ENCODE measurements around the gene ASPDH.

The ASPDH gene

DNA sequence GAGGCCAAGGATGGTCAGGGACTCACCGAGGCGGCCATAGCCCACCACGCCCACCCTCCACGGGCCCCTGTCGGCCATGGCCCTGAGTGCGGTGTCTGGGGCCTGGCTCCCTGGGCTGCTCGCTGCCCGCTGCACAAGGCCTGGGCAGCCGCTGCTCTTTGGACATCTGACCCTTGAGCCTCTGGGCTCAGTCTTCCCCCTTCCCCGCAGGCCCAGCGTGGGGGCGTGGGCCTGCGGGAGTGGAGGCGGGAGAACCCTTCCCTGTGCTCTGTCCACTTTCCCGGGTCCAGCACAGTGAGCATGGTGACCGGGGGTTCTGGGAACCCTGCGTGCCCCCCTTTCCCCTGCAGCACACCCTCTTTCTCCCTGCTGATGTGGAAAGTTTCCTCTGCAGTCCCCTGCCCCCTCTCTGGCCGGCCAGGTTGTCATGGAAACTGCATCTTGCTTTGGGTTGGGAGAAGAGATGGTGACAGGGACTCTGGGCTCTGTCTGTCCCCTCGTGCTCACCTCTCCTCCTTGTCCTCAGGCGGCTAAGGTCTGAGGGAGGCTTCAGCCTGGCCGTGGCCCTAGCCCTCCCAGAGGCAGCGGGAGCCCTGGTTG is at the start of gene ASPDH:
Gene ASPDH (minus strand): TSS at position 168 of the 600 bp plus-strand sequence. CDS start 90 bp downstream, at position 78.
- DNase-seq, result no peak

DNA sequence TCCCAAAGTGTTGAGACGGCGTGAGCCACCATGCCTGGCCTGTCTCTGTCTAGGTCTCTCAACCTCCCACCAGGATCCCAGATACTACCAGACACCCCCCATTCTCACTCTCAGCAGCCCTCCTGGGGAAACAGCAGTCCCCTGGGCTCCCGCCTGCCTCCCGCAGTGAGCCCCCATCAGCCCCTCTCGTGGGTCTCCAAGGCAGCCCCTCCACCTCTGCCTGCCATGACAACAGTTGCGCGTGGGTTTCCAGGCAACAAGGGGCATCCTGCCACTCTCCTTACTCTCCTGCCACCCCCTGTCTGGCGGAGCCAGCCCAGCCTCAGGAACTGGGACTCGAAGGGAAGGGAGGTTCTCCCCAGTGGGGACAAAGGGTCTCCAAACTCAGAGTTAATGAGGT is 49.3 kb upstream of the ASPDH start:
- DNase-seq, result no peak

DNA sequence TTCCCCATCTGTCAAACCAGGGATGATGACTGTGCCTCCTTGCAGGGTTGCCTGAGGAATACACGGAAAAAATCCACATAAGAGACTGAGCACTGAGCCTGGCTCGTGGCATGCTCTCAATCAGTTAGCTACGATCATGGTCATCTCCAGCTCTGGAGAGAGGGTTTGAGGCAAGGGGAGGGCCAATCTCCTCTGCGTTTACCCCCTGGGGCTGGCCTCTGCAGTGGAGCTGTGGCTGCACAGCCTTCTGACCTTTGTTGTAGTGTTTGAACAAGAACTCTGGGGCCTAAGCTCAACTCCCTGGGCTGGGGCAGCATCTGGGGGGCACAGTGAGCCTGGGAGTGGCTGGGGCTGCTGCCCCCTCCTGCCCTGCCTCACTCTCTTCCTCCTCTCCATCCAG is 48.6 kb upstream of the ASPDH start:
- no peak for DNase-seq

DNA sequence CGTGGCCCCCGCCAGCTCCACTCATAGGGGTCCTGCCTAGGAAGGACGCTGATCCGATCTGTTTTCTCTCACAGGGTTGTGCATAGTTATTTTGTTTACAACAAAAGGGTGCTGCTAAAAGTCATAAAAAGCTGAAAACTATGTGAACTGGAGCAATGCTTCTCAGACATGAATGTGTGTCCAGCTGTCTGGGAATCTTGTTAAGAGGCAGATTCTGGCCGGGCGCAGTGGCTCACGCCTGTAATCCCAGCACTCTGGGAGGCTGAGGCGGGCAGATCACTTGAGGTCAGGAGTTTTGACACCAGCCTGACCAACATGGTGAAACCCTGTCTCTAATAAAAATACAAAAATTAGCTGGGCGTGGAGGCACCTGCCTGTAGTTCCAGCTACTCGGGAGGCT is 45.9 kb upstream of the ASPDH start:
- no peak for DNase-seq

DNA sequence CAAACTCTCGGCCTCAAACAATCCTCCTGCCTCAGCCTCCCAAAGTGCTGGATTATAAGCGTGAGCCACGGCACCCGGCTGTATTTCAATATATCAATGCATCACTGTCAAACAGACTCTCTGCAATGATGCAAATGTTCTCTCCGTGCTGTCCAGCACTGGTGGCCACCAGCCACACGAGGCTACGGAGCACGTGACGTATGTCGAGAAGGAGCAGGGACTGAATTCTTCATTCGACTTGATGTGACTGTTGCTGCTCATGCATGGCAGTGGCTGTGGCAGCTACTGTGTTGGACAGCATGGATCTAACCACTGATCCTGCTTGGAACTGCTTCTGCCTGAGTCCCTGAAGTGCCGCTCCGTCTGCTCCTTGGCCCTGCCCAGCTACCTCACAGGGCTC is 44.7 kb upstream of the ASPDH start:
- DNase-seq, result no peak

DNA sequence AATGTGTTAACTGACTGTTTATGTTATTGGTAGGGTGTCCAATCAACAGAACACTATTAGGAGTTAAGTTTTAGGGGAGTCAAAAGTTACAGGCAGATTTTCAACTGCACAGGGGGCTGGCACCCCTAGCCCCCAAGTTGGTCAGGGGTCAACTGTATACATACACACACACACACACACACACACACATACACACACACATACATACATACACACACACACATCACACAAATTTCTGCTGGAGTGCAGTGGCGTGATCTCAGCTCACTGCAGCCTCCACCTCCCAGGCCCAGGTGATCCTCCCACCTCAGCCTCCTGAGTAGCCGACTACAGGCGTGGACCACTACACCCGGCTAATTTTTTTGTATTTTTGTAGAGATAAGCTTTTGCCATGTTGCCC is 44.3 kb upstream of the ASPDH start:
- DNase-seq, result no peak

DNA sequence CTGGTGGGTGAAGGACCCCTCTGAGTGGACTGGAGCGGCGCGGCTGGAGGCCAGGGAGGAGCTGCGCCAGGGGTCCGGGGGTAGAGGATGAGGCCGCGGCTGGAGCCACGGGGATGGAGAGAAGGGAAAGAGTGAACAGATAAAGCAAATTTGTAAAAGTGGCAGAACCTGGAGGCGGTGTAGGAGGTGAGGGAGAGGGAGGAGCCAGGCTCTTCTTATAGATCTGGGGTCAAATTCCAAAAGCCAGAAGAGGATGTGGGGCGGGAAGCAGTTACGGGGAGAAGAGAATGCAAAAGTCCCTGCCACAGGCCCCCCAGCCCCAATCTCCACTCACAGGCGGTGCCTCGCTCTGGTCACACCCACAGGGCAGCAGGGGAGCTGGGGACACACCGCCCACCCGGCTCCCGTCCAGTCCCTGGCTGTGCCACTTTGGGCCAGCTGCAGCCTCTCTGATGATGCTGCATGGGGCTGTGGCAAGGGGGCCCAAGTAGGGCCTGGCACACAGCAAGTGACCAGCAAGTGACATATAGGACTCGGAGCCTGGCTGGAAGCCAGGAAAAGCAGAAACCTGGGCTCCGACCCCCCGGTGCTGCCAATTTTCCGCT is 43.4 kb upstream of the ASPDH start:
- DNase-seq, result no peak

DNA sequence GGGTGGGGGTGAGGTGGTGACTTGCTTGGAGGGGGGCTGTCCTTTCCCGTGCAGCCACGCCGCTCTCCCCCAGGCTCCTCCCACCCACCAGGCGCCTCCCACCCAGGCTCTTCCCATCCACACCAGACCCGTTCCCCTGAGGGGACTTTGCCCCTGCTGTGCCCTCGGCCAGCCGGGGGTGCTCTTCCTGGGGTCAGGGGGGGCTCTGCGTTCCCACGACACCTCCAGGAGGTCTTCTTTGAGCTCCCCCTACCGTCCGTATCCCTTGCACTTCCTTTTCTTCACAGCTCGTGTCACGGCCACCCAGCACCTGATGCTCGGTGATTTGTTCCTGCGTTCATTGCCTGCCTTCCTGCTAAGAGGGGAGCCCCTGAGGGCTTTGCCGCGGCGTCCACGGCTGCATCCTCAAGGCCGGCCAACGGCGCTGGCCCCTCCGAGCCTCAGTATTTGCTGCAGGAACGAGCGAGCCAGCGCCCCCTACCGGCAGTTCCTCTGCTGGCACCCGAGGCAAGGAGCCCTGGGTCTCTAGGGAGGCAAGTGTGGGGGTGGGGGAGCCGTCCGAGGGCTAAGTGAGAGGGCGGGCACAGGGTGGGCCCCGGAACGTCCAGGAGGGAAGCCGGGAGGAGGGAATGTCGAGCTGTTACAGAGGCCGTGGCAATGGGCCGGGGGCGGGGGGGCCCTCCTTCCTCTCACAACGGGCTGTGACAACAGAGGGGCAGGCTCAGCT is 42.7 kb upstream of the ASPDH start:
- DNase-seq, result peak; percentile 77

DNA sequence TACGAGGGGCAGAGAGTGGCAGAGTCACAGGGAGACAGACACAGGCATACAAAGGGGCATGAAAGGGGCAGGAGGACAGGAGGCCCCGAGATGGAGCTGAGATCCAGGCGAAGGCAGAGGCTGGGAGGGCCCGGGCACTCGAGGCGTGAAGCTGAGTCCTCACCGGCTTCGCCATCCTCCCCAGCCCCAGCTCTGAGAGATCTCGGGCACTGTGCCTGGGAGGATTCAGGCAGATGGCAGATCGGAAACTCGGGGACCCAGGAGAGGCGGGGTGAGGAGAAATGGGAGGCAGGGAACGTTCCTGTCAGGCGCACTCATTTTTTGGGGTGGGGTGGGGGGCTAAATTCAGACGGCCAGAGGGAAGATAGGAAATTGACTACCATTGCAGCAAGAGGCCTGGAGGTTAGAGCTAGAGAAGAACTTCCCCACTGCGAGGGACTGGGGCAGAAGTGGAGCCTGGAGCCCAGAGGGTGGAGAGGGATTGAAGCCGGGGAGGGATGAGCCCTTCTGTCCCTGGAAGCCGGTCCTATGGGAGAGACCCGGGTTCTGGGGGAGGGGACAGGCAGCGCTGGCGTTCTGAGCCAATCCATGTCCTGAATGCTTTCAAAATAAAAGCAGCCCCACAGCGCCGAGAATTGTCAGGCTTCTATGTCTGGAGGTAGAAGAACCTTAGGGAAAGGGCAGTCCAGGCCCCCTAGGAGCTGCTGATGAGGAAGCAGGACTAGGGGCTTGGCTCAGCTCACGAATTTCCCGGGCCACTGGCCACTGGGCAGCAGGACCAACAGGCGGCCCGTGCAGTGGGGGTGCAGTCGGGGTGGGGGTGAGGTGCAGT is 42.0 kb upstream of the ASPDH start:
- DNase-seq, result no peak

DNA sequence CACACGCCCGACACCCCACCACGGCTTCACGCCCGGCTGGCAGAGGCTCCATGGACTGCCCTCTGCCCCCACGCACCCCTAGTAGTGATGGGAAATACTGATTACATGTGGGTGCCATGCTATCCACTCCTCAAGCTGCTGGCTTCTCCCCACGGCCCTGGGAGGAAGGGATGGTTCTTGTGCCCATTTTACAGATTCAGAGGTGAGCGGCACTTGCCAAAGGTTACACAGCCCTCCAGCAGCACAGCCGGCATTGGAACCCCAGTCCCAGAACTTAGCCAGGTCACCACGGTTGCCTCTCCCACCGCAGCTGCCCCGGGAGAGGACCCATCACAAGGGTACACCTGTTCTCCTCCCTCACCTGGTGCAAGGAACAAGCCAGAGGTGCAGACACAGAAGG is 41.3 kb upstream of the ASPDH start:
- DNase-seq, result no peak

DNA sequence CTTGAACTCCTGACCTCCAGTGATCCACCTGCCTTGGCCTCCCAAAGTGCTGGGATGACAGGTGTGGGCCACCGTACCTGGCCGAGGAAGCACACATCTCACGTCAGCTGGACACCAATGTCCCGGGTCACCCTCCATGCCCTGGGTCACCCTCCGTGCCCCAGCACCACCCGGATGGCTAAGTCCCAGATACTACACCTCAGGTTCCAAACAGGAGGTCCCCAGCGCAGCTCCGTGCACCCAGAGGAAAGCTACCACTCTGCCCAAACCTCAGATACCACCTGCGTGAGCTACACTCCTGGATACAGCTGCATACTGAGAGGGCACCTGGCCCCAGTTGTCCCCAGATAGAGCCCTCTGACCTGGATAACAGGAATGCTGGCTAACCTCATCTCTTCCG is 40.5 kb upstream of the ASPDH start:
- no peak for DNase-seq

DNA sequence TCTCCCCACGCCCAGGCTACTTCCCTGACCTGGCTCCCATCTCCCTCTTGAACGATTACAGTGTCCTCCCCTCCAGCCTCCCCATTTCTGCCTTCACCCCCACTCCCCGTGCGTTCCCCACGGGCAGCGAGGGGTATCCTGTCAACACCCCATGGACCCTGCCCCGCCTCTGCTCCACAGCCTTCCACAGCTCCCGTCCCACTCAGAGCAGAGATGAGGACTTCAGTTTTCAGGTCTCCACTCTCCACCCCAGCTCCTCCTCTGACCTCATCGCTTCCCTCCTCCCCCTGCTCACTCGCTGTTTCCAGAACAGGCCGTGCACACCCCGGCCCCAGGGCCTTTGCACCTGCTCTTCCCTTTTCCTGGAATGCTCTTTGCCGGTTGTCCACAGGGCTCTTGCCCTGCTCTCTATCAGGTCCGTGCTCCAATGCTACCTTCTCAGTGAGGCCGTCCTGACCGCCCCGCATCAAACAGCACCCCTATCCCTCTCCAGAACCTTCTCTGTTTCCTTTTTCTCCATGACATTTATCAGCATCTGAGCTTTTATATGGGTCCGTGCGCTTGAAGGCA is 39.5 kb upstream of the ASPDH start:
- no peak for DNase-seq

DNA sequence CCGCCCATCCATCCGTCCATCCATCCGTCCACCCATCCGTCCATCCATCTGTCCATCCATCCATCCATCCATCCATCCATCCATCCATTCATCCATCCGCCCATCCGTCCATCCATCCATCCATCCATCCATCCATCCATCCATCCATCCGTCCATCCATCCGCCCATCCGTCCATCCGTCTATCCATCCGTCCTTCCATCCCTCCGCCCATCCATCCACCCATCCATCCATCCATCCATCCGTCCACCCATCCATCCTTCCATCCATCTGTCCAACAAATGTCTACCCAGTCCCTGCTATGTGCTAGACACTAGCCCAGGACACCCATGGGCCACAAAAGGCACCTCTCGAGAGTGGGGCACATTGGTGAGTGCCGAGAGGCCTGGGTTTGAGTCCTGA is 38.8 kb upstream of the ASPDH start:
- no peak for DNase-seq

DNA sequence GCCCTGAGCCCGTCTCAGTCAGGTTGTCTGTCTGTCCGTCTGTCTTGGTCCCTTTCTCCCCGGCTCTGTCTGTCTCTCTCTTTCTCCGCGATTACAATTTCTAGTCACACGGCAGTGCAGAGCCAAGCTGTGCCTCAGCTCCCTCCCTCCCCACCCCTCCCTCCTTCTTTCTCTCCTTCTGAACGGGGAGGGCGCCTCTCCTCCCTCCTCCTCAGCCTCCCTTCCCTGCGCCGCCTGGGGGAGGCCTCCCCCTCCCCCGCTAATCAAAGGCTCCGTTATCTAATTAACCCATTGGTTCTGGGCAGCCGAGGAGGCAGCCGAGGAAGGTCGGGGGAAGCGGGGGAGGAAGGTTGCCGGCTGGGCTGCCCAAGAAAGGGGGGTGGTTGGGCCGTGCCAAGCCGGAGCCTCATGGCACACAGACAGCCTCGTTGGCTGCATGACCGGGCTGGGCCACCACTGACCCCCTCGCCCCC is 38.0 kb upstream of the ASPDH start:
- no peak for DNase-seq

DNA sequence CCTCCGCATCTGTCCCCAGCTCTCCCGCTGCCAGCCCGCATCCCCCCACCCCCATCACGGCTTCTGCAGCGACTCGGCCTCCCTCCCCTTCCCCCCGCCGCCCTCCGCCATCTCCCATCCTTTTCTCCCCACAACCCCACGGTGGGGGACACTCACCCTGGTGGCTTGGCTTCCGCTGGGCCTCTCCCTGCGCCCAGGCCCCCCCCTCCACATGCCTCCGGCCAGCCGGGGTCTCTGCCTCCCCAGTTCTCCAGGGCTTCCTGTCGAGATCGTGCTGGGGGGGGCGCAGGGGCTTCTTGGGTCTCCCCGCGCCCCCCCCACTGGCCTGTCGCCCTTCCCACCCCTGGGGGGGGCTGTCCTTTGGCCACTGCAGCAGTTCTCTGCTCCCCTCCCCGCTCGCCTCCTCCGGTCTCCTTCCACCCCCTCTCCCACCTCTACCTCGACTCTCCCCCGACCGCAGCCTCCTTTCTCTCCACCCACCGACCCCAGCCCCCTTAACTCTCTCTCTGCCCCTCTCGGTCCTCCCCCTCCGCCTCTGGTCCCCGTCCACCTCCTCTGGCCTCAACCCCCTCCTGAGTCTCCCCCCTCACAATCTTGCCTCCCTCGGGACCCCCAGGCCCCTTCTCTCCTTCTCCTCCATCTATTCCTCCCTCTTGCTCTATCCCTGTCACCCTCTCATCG is 37.5 kb upstream of the ASPDH start:
- no peak for DNase-seq

DNA sequence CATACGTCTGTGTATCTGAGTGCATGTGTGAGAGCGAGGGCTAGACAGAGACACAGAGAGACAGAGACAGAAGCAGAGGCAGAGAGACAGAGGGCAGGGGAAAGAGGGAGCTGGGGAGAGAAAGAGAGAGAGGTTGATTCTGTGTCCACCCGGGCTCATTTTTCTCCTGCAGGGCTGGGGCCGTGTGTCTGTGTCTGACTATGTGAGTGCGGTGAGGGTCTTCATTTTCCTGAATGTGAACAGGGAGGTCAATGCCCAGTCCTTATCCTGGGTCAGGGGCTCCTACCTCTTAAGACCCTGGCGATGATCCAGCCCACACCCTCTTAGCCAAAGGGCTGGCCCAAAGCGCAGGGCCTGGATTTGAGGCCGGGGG is 36.9 kb upstream of the ASPDH start:
- DNase-seq, result no peak

DNA sequence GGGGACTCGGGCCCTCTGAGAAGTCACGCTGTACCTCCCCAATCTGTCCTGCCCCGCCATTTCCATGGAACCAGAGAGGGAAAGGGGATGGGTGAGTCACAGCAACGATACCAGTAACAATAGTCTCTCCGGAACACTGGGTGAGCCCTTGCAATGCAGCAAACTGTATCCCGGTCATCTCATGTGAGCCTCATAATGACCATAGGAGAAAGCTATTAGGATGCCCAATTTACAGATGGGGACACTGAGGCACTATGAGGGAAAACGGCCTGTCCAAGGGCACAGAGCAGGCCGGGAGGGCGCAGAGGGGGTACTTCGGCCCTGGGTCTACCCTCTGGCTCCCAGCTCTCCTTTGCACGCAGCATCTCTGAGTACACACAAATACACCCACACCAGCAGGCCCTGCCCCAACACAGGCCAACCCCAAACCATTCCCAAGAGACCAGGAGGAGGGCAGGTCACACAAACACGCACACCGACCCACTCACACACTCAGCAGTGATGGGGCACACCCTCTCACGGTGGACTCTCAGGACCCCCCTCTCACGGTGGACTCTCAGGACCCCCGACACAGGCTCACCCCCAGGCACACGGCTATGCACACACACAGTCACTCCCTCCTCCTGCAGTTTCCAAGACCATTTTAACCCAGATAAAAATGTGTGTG is 36.3 kb upstream of the ASPDH start:
- DNase-seq, result no peak

DNA sequence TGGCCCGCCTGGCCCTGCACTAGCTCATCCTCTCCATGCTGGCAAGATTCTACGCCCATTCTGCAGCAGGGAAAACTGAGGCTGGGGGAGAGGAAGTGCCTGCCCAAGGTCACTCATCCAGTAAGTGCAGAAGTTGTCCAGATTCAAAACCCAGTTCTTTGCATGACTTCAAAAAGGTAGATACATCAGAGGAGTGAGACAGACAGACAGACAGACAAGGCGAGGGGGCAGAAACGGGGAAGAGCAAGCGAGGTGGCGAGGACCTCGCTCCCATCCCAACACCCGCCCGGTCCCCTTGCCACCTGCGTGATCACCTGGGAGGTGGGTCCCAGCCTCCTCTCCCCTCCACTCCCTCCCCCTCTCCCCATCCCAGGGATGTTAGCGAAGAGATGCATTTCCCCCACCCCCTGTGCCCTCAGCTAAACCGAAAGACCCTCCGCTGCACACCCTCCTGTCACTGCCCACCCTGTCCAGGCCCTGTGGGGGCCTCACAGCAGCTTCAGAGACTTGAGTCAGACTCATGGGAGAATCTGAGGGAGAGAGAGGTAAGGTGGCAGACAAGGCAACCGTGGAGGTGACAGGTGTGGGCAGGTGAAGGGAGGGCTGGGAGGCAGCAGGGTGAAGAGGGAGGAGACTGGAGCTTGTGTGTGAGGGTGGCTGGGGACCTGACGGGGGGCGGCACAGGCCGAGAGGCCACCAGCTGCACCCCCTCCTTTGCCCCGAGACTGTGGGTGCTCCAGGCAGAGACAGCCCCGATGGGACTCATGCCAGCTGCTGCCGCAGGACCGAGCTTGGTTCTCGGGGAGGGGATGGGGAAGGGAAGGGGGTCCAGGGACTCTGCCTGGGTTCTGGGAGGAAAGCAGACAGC is 35.6 kb upstream of the ASPDH start:
- DNase-seq, result no peak

DNA sequence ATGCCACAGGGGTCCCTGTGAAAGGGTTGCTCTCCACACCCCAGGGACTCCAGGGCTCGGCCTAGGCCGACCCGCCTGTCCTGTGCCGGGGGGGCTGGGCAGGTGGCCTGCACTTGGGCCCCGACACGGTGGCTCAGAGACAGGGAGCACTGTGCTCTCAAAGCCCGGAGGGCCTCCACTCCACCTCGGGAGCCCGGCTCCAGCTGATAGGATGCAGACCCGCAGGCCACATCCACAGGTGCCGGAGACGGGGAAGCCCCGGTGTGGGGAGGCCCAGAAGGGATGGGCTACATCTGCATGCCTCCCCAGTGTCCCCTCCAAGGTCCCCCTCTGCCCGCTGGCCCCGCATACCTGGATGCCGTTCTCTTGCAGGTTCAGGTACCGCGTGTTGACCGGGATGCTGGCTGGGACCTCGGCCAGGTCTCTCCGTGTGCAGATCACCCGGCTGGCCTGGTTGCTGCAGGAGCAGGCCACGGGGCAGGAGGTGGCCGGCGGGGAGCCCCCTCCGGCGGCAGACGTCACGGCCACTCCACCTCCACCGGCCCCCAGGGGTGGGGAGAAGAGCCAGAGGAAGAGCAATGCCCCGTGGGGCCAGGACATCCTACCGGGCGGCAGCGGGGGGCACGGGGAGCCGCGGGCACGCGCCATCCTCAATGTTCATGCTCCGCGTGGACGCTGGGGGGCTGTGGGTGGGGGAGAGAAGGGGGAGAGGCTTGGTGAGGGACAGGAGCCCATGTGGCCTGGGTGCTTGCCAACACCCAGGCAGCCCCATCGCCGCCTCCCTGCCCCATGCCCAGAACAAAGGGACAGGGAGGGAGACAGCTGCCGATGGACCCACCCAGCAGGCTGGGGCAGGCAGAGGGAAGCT is 34.7 kb upstream of the ASPDH start:
- DNase-seq, result no peak
